HG03439 (cell line): ENCODE results near the gene TUT4.

Experiments used
- ATAC-seq: cut with Tn5 transposase; IDR thresholded peaks from one replicate; pipeline ENCODE4 v1.9.1; 2021; ENCODE audit warnings: mild to moderate bottlenecking, moderate library complexity; ENCODE audit not compliant: unreplicated experiment

The TUT4 gene

GRCh38 chr1:52416811-52417210, 136.1 kb downstream of the TUT4 start:
- no peak for ATAC-seq

DNA sequence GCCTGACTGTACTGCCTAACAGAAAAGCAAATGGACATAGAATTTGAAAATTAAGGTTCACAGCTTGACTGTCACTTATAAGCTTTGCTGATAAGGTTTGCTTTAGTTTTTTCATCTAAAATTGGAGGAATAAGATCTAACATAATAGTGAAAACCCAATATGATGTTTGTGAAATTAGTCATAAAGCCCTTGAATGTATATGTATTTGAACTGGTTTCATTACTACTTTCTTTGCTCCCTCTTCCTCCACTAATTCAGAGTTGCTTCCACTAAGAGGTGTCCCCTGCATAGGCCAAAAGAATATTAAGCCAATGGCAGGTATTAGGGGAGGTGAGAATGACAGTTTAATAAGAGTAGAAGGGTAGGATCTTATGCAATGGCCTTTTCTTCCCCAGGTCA, 137.9 kb downstream of the TUT4 start:
- ATAC-seq: no peak

DNA sequence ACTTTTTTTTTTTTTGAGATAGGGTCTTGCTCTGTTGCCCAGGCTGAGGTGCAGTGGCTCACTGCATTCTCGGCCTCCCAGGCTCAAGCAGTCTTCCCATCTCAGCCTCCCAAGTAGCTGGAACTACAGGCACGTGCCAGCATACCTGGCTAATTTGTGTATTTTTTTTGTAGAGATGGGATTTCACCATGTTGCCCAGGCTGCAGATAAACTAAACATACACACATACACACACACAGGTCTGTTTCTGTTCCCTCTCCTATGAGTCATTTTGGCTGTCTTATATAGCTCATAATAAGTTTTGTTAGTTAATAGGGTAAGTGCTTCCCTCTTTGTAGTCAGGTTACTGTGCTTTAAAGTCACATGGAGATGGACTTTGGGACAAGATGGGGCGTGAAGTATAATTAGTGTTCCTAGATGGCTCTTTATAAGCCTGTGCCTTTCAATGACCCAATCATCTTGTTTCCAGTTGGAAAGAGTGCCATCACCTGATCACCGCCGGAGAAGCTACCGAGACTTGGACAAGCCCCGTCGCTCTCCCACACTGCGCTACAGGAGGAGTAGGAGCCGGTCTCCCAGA, 139.4 kb downstream of the TUT4 start:
- ATAC-seq: no peak

DNA sequence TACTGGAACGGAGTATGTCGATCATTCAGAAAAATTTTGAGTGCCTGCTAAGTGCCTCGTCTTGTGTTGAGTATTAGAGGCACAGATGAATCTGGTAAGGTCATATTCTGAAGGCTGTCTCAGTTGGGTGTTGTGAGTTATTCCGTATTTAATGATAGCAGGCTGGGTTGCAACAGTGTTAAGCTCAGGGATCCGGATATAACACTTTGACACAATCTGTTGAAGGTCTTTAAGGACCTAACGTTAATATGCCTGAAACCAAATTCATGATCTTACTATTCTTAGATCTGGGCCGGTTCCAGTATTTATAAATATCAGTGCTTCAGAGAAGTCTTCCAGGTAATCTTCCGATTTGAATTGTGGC, 147.9 kb downstream of the TUT4 start:
- no peak for ATAC-seq

DNA sequence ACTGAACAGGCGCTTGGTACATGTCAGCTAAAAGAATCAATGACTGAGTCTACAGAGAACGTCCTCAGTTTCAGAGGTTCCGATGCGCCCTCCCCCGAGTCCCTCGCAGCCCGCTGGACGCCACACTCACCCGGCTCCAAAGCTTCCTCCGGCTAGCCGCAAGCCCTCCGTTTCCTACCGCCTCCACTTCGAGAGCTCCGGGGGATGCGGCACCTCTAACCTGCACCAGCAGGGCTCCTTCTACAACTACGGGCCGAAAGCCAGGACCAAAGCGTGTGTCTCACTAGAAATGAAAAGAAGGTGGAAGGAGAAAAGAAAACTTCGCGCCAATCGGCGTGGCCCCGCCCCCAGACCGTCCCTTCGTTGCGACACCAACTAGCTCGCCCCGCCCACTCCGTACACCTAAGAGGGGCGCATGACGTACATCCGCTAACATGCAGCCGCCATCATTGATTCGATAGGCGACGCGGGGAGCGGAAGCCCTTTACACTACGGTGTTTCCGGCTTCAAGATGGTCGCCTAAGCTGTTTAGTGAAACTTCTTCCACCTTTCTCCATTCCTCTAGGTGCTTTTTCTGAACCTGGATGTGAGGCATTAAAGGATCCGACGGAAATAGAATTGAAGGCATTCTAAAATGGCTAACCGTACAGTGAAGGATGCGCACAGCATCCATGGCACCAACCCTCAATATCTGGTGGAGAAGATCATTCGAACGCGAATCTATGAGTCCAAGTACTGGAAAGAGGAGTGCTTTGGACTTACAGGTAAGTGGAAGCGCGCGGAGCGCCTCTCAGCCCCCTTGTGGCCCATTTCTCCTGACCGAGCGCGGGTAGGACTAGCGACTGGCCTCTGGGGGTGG, 148.5 kb downstream of the TUT4 start, which contains the start of the genes ORC1 and PRPF38A:
Gene ORC1 (minus strand): TSS at position 308 of the 859 bp plus-strand sequence. CDS start 2,200 bp downstream, outside the sequence.
Gene PRPF38A (plus strand): TSS at position 487 of the 859 bp plus-strand sequence. CDS start 148 bp downstream, at position 635.
- ATAC-seq: peak; percentile 84

- ATAC-seq: peak; percentile 46
Observed at GRCh38 chr1:52403566-52404115, 149.3 kb downstream of the TUT4 start.

DNA sequence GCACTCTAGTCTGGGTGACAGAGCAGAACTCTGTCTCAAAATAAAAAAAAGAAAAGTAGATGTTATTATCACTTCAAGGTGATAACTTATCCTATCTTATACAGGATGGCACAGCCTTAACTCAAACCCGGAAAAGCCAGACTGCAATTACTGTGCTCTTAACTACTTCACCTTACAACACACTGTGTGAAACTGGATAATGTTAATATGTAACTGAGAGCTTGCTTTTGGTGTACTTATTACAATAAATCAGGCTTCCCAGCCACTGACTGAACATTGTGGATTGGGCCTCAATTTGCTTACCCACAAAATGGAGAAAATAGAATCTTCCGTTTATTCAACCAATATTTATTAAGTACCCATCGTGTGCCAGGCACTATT, 150.0 kb downstream of the TUT4 start:
- no peak for ATAC-seq

DNA sequence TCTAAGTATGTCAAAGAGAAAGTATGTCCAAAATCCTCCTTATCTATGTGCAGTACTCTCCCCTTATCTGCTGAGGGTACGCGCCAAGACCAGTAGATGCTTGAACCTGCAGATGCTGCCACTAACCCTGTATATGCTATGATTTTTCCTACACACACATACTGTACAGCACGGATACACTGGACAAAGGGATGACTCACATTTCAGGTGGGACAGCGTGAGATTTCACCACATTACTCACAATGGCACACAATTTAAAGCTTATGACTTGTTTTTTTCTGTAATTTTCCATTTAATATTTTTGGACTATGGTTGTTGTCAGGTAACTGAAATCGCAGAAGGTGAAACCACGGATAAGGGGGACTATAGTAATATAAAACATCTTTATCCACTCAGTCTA, 152.8 kb downstream of the TUT4 start:
- ATAC-seq: no peak

GRCh38 chr1:52399629-52400028, 153.3 kb downstream of the TUT4 start:
- no peak for ATAC-seq

GRCh38 chr1:52393174-52393573, 159.7 kb downstream of the TUT4 start:
- no peak for ATAC-seq

GRCh38 chr1:52386458-52386857, 166.4 kb downstream of the TUT4 start:
- no peak for ATAC-seq

DNA sequence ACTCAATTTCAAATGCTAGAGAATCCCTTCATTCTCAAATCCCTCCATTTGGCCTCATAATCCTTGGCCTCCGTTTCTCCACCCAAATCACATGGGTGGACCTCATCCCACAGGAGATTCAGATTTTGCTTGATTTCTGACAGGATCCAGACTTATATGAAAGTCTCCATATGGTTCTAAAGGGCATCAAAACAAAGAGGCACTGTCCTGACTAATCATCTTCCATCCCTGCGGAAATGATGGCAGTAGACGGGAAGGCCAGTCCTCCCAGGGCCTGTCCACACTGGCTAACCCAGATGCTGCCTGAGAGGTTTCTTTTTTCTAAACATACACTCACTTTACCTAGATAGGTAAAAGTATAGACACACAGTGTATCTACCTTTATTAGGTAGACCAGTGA, 167.5 kb downstream of the TUT4 start:
- no peak for ATAC-seq
